SK-N-SH (cell line): Measurements from ENCODE around the gene HS3ST3A1.

Source experiments
- CHD2 ChIP-seq: fragments of 150-350 bp; IDR thresholded peaks from 2 replicates; pipeline ENCODE4 v1.6.1; 2018; ENCODE audit warnings: low read length; ENCODE audit not compliant: partially characterized antibody
- CTCF ChIP-seq: fragments of 200-600 bp; sonication (generic); IDR thresholded peaks from 2 replicates; pipeline ENCODE4 v1.6.1; 2017; ENCODE audit warnings: antibody characterized with exemption, mild to moderate bottlenecking, moderate library complexity
- ELF1 ChIP-seq: IDR thresholded peaks from 2 replicates; pipeline ENCODE4 v1.4.0; 2012
- FOXM1 ChIP-seq: IDR thresholded peaks from 2 replicates; pipeline ENCODE4 v1.4.0; 2012; ENCODE audit warnings: low read depth, mild to moderate bottlenecking
- GABPA ChIP-seq: IDR thresholded peaks from 2 replicates; pipeline ENCODE4 v1.4.0; 2012; ENCODE audit warnings: low read depth, mild to moderate bottlenecking
- MAX ChIP-seq: IDR thresholded peaks from 2 replicates; pipeline ENCODE4 v1.4.0; 2012; ENCODE audit warnings: low read depth
- MEF2A ChIP-seq: IDR thresholded peaks from 2 replicates; pipeline ENCODE4 v1.4.0; 2012; ENCODE audit warnings: low read depth, borderline replicate concordance
- NRF1 ChIP-seq: IDR thresholded peaks from 2 replicates; pipeline ENCODE4 v1.6.1; 2012; ENCODE audit warnings: low read depth, mild to moderate bottlenecking, low read length
- POLR2AphosphoS5 ChIP-seq: IDR thresholded peaks from 2 replicates; pipeline ENCODE4 v1.6.1; 2012; ENCODE audit warnings: low read depth, low read length
- RAD21 ChIP-seq: IDR thresholded peaks from 2 replicates; pipeline ENCODE4 v1.6.1; 2012; ENCODE audit warnings: mild to moderate bottlenecking, low read length
- RXRA ChIP-seq: IDR thresholded peaks from 2 replicates; pipeline ENCODE4 v1.4.0; 2012; ENCODE audit warnings: low read depth, mild to moderate bottlenecking, borderline replicate concordance
- TCF12 ChIP-seq: IDR thresholded peaks from 2 replicates; pipeline ENCODE4 v1.4.0; 2012
- USF2 ChIP-seq: fragments of 150-350 bp; IDR thresholded peaks from 2 replicates; pipeline ENCODE4 v1.6.1; 2017; ENCODE audit warnings: antibody characterized with exemption, low read length, low read depth, borderline replicate concordance
- YY1 ChIP-seq: IDR thresholded peaks from 2 replicates; pipeline ENCODE4 v1.4.0; 2012; ENCODE audit warnings: low read depth, mild to moderate bottlenecking

GRCh38 chr17:13561606-13562270, 40.0 kb downstream of the HS3ST3A1 start:
- TF ChIP-seq CHD2, result no peak
- no peak for TF ChIP-seq CTCF
- TF ChIP-seq USF2, result no peak
- TF ChIP-seq POLR2AphosphoS5, result no peak
- TF ChIP-seq YY1, result no peak
- no peak for TF ChIP-seq RXRA
- no peak for TF ChIP-seq TCF12
- TF ChIP-seq GABPA, result no peak
- no peak for TF ChIP-seq NRF1
- no peak for TF ChIP-seq RAD21
- no peak for TF ChIP-seq FOXM1
- no peak for TF ChIP-seq MEF2A
- TF ChIP-seq ELF1, result no peak
- TF ChIP-seq MAX, result no peak
